ENCODE data around the gene ADGRL2.

ADGRL2 gene

GRCh38 chr1:81921344-81921743 lies 120.6 kb downstream of the ADGRL2 start:
- no peak for DNase-seq

- DNase-seq = no peak
These were observed 121.2 kb downstream of the ADGRL2 start for GRCh38 chr1:81921851-81922462.

- no peak for DNase-seq
These were observed 122.2 kb downstream of the ADGRL2 start for GRCh38 chr1:81922955-81923354.

- no peak for DNase-seq
These were observed 128.4 kb downstream of the ADGRL2 start for GRCh38 chr1:81929106-81929505.

- no peak for DNase-seq
These were observed 136.1 kb downstream of the ADGRL2 start for GRCh38 chr1:81936853-81937252.

GRCh38 chr1:81937791-81938450 lies 137.2 kb downstream of the ADGRL2 start:
- no peak for DNase-seq

- no peak for DNase-seq
These were observed 147.8 kb downstream of the ADGRL2 start for GRCh38 chr1:81948495-81948894.

- no peak for DNase-seq
These were observed 148.7 kb downstream of the ADGRL2 start for GRCh38 chr1:81949421-81949820.

- no peak for DNase-seq
These were observed 149.3 kb downstream of the ADGRL2 start for GRCh38 chr1:81950037-81950436.

- no peak for DNase-seq
These were observed 150.0 kb downstream of the ADGRL2 start for GRCh38 chr1:81950591-81951244.

GRCh38 chr1:81954534-81955020 lies 153.8 kb downstream of the ADGRL2 start:
- DNase-seq = no peak

- DNase-seq = no peak
These were observed 167.2 kb downstream of the ADGRL2 start for GRCh38 chr1:81967951-81968350.

GRCh38 chr1:81970416-81970815 lies 169.7 kb downstream of the ADGRL2 start:
- DNase-seq = no peak

GRCh38 chr1:81974222-81974841 lies 173.6 kb downstream of the ADGRL2 start:
- no peak for DNase-seq

- no peak for DNase-seq
These were observed 174.3 kb downstream of the ADGRL2 start for GRCh38 chr1:81974883-81975555.

- DNase-seq = no peak
These were observed 175.8 kb downstream of the ADGRL2 start for GRCh38 chr1:81976539-81976938.

GRCh38 chr1:81978945-81979344 lies 178.2 kb downstream of the ADGRL2 start:
- no peak for DNase-seq

GRCh38 chr1:81982523-81982922 lies 181.8 kb downstream of the ADGRL2 start:
- DNase-seq = no peak

GRCh38 chr1:81989524-81989923 lies 188.8 kb downstream of the ADGRL2 start:
- DNase-seq = no peak

GRCh38 chr1:81990241-81990640 lies 189.5 kb downstream of the ADGRL2 start:
- no peak for DNase-seq

- no peak for DNase-seq
These were observed 197.4 kb downstream of the ADGRL2 start for GRCh38 chr1:81998165-81998564.

- DNase-seq = no peak
These were observed 198.6 kb downstream of the ADGRL2 start for GRCh38 chr1:81999364-81999763.

GRCh38 chr1:82000221-82000620 lies 199.5 kb downstream of the ADGRL2 start:
- DNase-seq = no peak
